KG1 (cell line): ENCODE data around the gene TTC39A.

Source experiments
- DNase-seq: peaks from one replicate; lab custom pipeline; 2025; lab: John Stamatoyannopoulos, UW

TTC39A gene

GRCh38 chr1:51330331-51331201, at the start of gene TTC39A:
Gene TTC39A, minus strand, starts transcription at chr1:51330562. Its CDS starts 85 bp downstream, at chr1:51330477.
- no peak for DNase-seq

DNA sequence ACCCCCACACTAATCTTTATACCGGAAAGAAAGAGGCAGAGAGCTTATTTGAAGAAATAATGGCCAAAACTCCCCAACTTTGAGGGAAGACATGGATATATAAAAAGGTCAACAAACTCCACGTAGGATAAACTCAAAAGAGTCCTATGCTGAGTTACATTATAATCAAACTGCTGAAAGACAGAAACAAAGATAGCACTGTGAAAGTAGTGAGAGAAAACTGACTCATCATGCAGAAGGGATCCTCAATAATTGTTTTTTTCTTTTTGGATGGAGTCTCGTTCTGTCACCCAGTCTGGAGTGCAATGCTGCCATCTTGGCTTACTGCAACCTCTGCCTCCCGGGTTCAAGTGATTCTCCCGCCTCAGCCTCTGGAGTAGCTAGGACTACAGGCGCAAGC, 48.5 kb upstream of the TTC39A start:
- no peak for DNase-seq

- no peak for DNase-seq
These were observed 43.5 kb upstream of the TTC39A start for GRCh38 chr1:51373898-51374297.

GRCh38 chr1:51372561-51372960, 42.2 kb upstream of the TTC39A start:
- no peak for DNase-seq

DNA sequence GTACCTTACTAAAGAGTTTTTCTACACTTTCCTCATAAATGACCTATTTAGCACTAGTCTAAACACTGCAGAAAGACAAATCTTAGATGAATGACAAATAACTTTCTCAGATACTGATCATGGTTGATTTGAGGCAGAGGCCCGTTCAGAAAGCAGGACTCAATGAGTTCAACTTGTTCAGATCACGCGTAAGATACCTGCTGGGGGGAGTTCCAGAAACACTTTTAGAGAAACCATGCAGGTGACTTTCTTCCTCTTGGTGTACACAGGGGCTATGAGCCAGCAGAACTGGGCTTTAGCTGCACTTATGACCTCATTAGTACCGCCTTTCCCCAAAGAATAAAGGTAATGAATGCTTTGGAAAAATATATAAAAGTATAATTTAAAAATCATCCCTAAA, 38.8 kb upstream of the TTC39A start:
- no peak for DNase-seq

- DNase-seq, result no peak
These were observed 35.4 kb upstream of the TTC39A start for GRCh38 chr1:51365774-51366173.

DNA sequence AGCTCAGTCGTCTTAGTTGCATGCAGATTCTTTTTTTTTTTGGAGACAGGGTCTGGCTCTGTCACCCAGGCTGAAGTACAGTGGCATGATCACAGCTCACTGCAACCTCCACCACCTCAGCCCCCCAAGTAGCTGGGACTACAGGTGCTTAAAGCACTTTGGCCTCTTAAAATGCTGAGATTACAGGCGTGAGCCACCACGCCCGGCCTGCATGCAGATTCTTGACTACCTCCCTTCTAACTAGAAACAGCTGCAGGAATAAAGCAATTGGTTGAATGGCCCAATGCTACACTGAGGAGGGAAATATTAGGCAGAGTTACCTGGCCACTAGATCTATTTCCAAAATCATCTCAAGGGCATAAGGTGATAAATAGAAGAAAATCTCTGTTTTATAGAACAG, 29.5 kb upstream of the TTC39A start:
- DNase-seq, result no peak

DNA sequence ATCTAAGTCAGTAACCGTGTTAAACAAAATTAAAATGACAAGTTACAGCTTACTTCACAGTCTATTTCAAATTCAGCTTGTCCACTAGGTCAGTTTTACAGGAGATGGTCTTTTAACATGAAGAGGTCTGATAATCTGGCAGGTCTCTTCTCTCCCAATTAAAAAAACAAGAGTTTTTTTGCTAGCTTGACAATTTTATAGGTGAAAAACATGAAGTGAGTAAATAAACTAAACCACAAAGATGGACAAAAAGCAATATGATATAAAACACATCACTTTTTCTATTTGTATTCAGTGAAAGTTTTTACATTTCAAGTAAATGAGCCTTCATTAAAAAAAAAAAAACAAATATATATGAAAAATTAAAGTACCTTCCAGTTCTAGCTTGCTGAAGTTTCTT, 25.0 kb upstream of the TTC39A start:
- no peak for DNase-seq

GRCh38 chr1:51354416-51354815, 24.1 kb upstream of the TTC39A start:
- no peak for DNase-seq

GRCh38 chr1:51351907-51352306, 21.5 kb upstream of the TTC39A start:
- no peak for DNase-seq

GRCh38 chr1:51349862-51350261, 19.5 kb upstream of the TTC39A start:
- DNase-seq, result no peak

GRCh38 chr1:51348147-51348527, 17.8 kb upstream of the TTC39A start:
- no peak for DNase-seq

GRCh38 chr1:51347398-51348146, 17.2 kb upstream of the TTC39A start:
- DNase-seq, result no peak

- no peak for DNase-seq
These were observed 16.0 kb upstream of the TTC39A start for GRCh38 chr1:51346086-51346942.

DNA sequence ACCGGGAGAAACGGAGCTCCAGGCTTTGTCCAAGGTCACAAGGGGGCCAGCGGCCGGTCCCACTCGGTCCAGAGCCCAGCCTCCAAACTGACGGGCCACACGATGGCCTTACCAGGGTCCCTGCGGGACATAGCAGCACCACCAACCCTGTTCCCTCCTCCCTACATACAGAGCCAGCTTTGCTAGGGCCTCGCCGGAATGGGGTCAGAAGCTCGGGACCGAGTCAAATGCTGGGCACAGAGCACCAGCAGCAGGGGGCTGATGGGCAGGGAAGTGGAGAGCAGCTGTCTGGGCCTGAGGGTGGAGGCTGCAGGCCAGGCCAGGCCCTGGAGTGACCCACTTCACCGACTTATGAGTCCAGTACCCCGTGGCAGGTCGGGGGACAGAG, 14.9 kb upstream of the TTC39A start:
- no peak for DNase-seq

- DNase-seq, result no peak
These were observed 14.4 kb upstream of the TTC39A start for GRCh38 chr1:51344602-51345299.

- DNase-seq, result no peak
These were observed 13.9 kb upstream of the TTC39A start for GRCh38 chr1:51344276-51344601.

DNA sequence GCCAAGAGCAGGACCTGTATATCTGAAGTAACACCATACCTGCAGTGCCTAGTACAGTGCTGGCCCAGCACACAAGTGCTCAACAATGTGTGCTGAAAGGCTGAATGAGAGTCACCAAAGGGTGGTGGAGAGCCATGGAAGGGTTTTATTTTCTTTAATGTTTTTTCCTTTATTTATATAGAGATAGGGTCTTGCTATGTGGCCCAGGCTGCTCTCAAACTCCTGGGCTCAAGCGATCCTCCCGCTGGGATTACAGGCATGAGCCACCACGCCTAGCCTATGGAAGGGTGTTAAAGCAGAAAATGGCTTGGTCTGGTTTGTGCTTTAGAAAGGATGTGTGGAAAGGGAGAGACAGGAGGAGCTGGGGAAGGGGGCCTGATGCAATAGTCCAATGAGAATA, 13.3 kb upstream of the TTC39A start:
- no peak for DNase-seq

GRCh38 chr1:51342591-51343206, 12.3 kb upstream of the TTC39A start:
- no peak for DNase-seq

GRCh38 chr1:51341876-51342496, 11.6 kb upstream of the TTC39A start:
- DNase-seq, result no peak

DNA sequence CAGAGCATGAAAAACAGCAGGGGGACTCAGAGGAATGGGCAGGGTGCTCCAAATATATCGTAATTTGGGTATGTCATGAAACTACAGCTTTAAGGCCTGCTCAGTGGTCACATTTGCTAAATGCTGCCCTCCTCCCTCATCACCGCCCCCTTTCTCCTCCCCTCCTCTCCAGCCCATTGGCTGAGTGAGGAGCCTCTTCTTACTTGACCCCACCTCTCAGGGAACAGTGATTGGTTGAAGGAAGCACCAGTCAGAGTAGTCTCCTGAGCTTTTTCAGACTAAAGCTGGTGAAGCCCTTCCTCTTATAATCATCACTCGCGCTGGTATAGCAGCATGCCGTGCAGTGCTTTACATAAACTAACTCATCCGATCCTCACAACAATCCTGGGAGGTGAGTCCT, 10.0 kb upstream of the TTC39A start:
- no peak for DNase-seq
